ENCODE data around the gene DIS3L2.
A peak's percentile ranks its signal among the peaks of the same experiment; 100 is the strongest.

The DIS3L2 gene

GRCh38 chr2:232200195-232200594 lies 238.7 kb downstream of the DIS3L2 start:
- no peak for DNase-seq

DNA sequence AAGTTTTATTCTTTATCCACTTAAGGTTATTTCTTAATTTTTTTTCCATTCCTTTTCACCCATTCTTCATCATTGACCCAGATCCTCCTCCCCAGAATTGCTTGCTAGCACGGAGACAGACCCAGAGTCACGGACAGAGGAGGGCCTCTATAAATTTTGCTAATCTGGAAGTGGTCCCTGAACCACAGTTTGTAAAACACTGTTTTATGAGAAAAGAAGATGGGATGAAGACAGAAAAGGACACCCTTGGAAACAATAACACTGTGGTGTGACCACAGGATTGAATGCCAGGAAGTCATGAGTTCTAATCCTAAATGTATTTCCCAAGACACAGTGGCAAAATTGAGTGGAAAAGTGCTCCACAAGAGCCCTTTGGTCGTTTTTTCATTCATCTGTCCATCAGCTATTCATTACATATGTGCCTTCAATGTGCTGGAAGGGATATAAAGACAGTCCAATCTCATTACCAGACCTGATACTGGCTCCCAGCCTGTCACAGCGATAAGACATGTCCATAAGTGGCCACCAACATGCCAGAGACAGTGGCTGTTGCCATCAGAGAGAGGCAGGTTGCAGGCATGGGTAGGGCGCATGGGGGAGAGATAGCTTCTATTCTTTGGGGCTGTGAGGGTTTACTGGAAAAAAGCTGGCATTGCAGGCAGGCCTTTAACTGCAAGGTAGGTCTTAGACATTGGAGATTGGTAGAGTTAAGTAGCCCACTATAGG lies 241.8 kb downstream of the DIS3L2 start:
- no peak for DNase-seq

GRCh38 chr2:232203936-232204335 lies 242.4 kb downstream of the DIS3L2 start:
- DNase-seq, result no peak

- DNase-seq, result no peak
Measured at GRCh38 chr2:232204457-232204931, 243.0 kb downstream of the DIS3L2 start.

DNA sequence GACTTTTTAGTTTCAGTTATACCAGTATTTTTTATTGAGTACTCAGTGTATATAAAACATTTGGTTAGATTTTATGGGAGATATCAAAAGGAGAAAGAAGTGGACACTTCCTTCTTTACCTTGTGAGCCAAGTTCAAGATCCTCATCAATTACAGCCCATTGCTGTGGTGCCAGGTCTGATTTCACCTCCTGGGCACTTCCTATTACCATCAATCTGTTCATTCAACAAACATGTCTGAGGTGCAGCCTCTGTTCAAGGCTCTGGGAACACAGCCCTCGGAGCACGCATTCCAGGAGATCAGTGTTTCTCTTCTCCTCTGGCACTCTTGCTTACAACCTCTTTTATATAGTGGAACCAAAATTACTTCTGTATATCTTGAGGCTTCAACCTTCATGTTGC lies 245.7 kb downstream of the DIS3L2 start:
- DNase-seq, result no peak

DNA sequence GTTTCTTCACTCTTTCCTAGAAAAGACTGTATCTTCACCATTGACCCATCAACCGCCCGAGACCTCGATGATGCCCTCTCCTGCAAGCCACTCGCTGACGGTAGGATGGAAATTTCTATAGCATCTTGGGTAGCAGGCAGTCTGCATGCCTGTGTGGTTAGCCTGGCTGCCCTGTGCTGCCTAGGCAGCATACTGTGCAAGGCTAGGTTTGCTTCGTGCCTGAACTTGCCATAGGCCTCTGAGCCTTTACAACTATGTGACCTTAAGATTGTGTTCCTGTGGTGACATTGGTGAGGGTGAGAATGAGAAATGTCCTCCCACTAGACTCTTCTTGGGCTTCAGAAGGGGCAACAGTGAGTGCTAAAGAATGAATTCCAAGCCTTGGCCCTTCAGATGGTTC lies 248.8 kb downstream of the DIS3L2 start:
- DNase-seq, result no peak

DNA sequence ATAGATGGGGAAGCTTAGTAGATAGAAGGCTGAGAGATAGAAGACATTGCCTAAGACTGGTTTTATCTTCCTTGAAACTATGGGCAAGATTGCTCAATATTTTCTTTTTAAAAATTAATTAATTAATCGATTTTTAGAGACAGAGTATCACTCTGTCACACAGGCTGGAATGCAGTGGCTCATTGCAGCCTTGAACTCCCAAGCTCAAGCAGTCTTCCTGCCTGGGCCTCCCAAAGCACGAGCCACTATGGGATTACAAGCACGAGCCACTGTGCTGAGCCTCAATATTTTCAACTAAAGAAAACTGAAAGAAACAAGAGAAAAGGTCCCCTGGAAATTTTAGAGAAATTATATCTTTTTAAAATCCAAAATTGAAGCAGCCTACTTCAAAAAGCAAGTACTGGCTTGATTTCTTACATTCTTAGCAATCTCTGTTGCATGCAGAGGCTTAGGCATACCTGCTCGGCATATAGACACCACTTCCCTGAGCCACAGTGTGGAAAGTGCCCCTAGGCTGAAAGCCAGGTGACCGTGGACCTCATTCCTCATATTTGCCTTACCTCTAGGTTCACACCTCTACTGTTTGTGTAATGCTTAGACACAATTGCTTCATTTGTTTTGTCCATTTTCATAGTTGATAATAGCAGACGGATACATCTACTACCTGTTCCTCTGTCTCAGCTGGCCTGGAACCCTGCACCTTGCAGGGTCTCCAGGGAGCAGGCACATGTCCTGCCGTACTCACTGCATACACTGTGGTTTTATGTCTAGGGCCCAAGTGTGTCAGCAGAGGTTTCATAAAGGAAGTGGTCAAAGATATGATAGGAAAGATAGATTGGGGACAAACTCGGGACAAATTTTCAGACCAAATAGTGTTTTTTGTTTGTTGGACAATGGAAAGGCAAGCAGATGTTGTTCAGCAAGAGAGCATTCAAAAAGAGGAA lies 250.5 kb downstream of the DIS3L2 start:
- DNase-seq, result no peak

GRCh38 chr2:232213176-232213575 lies 251.7 kb downstream of the DIS3L2 start:
- no peak for DNase-seq

GRCh38 chr2:232214053-232214452 lies 252.5 kb downstream of the DIS3L2 start:
- DNase-seq, result no peak

- DNase-seq, result no peak
Measured at GRCh38 chr2:232216028-232216427, 254.5 kb downstream of the DIS3L2 start.

DNA sequence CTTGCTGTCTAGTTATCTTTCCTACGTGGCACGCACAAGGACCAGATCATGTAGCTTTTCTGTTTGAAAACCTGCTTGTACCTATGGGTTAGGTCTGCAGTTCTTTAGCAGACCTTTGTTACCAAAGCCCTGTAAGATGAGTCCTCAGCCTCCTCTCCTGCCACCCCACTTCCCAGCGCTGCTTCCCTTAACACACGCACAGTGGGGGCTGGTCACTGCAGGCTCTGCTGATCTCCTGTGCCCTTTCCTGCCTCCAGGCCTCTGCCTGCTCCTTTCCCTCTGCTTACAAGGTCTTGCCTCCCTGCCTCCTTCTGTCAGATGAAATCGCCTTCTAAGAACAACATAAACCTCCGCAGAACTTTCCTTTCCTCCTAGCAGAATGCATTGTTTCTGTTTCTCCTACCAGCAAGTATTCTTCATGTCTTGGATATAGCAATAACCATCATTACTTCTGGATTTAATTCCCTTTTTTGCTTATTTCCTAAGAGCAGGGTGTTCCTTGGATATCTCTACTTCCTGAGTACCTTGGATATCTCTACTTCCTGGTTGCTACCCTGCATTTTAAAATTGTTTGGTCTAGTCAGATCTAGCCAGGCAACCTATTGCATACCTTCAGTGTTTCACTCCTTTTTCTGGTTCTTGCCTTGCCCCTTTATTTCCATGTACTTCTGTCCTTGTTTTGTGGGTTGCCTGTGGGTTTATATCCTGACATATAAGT lies 257.4 kb downstream of the DIS3L2 start:
- no peak for DNase-seq

DNA sequence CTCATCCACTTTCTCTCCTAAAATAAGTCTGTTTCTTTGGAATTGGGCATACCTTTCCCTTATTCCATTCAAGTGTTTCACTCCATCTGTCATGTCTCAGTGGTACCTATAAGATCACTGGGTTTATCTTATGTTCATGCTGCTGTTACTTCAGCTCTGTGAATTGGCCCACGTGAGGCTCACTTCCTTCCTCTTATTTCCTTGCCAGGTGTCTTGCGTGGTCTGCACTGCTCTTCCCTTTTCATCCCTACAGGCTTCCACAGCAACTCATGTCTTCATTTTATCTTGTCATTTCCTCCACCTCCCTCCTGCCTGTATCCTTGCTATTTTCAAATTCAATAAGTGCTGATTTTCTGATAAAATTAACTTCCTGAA lies 258.0 kb downstream of the DIS3L2 start:
- peak in 1 of 2 experiments; percentile 7 for DNase-seq

DNA sequence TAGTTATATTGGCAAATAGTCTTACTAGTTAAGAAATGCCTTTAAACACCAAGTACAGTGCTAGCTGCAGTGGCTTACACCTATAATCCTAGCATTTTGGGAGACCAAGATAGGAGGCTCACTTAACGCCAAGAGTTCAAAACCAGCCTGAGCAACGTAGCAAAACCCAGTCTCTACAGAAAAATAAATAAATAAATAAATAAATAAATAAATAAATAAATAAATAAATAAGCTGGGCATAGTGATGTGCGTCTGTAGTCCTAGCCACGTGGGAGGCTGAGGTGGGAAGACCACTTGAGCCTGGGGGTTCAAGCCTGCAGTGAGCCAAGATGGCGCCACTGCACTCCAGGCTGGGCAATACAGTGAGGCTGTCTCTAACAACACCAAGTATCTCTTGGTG lies 258.4 kb downstream of the DIS3L2 start:
- no peak for DNase-seq

- no peak for DNase-seq
Measured at GRCh38 chr2:232225429-232225828, 263.9 kb downstream of the DIS3L2 start.

GRCh38 chr2:232225895-232226294 lies 264.4 kb downstream of the DIS3L2 start:
- DNase-seq, result no peak

DNA sequence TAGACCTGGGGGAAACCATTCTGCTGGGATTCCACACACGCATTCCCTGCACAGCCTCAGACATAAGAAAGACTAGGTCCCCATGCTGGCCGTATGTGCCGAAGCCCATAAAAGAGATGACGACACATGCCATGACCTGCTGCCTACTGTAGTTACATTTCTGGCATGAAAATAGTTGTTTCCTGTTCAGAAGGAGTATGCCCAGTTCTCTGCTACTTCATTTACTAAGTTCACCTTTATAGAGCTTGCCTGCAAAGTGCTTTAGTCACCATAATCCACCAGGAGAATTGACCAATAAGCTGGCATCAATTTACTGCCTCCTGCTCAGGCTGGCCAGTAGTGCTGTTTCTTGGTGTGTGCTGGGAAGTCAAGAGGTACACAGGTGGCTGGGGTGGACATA lies 266.8 kb downstream of the DIS3L2 start:
- no peak for DNase-seq

GRCh38 chr2:232228971-232229894 lies 267.7 kb downstream of the DIS3L2 start:
- no peak for DNase-seq

DNA sequence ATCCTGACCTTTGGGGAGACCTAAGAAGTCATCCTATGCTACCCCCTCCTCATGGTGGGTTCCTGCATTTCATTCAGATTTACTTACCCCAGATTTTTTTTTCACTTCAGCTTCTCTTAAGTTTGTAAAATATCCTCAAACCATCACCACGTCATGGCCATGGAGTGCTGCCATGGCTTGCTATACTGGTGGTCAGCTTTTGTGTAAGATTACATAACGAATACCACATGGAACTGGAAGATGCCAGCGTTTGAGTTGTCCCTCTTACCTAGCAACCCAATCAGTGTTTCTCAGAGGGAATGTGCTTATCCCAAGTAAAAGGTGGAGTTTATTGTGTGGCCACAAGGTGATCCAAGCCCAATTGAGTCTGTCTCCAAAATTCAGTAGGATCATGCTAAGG lies 268.4 kb downstream of the DIS3L2 start:
- DNase-seq, result no peak

DNA sequence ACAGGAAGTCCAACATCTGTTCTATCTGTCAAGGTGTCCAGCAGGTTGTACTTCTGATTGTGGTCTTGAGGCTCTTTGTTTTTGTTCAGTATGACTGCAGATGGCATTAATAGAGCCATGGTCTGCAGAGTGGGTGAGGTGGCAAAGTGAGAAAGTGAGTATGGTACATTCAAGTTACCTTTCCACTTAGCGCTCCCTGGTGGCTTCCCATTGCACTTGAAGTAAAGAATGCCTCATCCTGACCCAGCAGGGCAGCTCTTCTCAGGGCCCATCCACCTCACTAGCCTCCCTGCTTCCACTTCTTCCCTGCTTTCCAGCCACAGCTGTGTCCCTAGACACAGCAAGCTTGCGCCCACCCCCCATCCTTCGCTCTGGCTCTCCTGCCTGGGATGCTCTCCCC lies 269.0 kb downstream of the DIS3L2 start:
- peak in 1 of 2 experiments; percentile 24 for DNase-seq

GRCh38 chr2:232231554-232231953 lies 270.0 kb downstream of the DIS3L2 start:
- DNase-seq, result no peak

GRCh38 chr2:232232915-232233314 lies 271.4 kb downstream of the DIS3L2 start:
- DNase-seq, result no peak

- no peak for DNase-seq
Measured at GRCh38 chr2:232234922-232235615, 273.6 kb downstream of the DIS3L2 start.

Data from Kasumi-1 (cell line).